ENCODE data around the gene GPC6.

- TF ChIP-seq CTCF (IDR thresholded peaks at IDR 0.05; ENCODE audit: insufficient read depth, low read depth, low read length) (no peak), EZH2 (IDR thresholded peaks at IDR 0.05; ENCODE audit: insufficient read depth, low read length) (no peak)
Measured at GRCh38 chr13:94172416-94172815, 945.8 kb downstream of the GPC6 start.

Data from astrocyte (in vitro differentiated cells and primary cell).